Subcutaneous abdominal adipose tissue (tissue), 5 donors: ENCODE measurements around the gene CCDC187.
"Not testable (repeated sequence)": the region's sequence is repeated elsewhere in the genome, so short reads cannot be mapped to it uniquely, and the experiment has no call there.

ENCODE experiments used
- H3K27ac ChIP-seq: one replicate; pipeline ENCODE4 v1.7.0; 2013; ENCODE audit warnings: low read depth, mild to moderate bottlenecking, inconsistent platforms, low read length, moderate library complexity
- H3K27me3 ChIP-seq, 5 donors: one replicate each; pipeline ENCODE4 v1.7.0; 2013; ENCODE audit warnings: low read length in 5 of 5, inconsistent platforms in 1 of 5; ENCODE audit not compliant: control insufficient read depth in 5 of 5, insufficient read depth in 4 of 5
- H3K36me3 ChIP-seq, 5 donors: one replicate each; pipeline ENCODE4 v1.7.0; 2013; ENCODE audit warnings: low read length in 5 of 5; ENCODE audit not compliant: control insufficient read depth in 5 of 5, insufficient read depth in 5 of 5
- H3K4me1 ChIP-seq, 5 donors: one replicate each; pipeline ENCODE4 v1.7.0; 2013; ENCODE audit warnings: low read length in 5 of 5, mild to moderate bottlenecking in 3 of 5, moderate library complexity in 1 of 5; ENCODE audit not compliant: control insufficient read depth in 5 of 5, insufficient read depth in 5 of 5
- H3K4me3 ChIP-seq, 5 donors: one replicate each; pipeline ENCODE4 v1.7.0; 2013; ENCODE audit warnings: low read length in 5 of 5, low read depth in 1 of 5
- H3K9ac ChIP-seq, 5 donors: one replicate each; pipeline ENCODE4 v1.7.0; 2013; ENCODE audit warnings: low read length in 5 of 5, mild to moderate bottlenecking in 4 of 5, moderate library complexity in 3 of 5
- H3K9me3 ChIP-seq, 5 donors: one replicate each; pipeline ENCODE4 v1.7.0; 2013; ENCODE audit warnings: low read length in 5 of 5; ENCODE audit not compliant: control insufficient read depth in 5 of 5
- donor health status: healthy.
- donor health status: healthy.
- donor health status: healthy.
- donor health status: healthy.
- donor health status: healthy.

Gene CCDC187

DNA sequence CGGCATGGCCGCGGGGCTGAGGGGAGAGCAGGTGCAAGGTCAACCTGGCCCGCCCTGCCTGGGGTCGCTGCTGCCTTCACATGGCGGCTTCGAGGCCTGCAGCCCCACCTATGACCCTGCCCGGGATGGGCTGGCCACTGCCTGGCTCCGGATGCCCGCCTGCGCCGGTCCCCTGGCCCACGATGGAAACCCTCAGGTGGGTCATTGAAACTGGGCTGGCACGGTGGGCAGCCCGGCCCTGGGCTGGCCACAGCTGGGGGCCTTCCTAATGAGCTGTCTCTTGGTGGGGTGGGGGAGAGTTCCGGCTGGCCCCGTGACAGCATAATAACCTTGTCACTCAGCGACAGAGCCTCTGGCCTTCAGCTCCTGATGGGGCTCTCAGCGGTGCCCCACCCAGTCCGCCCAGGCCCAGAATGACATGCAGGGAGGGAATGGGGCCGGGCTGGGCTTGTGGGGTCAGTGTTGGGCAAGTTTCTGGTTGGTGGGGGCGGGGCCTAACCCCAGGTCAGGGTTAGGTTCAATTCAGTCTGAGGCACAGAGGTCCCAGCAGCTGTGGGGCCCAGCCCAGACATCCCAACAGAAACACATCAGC lies at the start of gene CCDC187:
Gene CCDC187 (minus strand): TSS at position 270 of the 592 bp plus-strand sequence. CDS start 264 bp downstream, at position 6.
- no peaks in the 10 kb centered on the region for H3K36me3 ChIP-seq
- H3K9ac ChIP-seq, result no peak within 1 kb of the TSS
- no peak within 1 kb of the TSS for H3K27ac ChIP-seq
- H3K4me1 ChIP-seq, result no peaks in the 10 kb centered on the region
- H3K27me3 ChIP-seq, result peaks cover 0 to 48% (median 32%) of the 10 kb centered on the region in 5 donors
- H3K4me3 ChIP-seq, result no peak within 1 kb of the TSS
- H3K9me3 ChIP-seq, result no peaks in the 10 kb centered on the region

DNA sequence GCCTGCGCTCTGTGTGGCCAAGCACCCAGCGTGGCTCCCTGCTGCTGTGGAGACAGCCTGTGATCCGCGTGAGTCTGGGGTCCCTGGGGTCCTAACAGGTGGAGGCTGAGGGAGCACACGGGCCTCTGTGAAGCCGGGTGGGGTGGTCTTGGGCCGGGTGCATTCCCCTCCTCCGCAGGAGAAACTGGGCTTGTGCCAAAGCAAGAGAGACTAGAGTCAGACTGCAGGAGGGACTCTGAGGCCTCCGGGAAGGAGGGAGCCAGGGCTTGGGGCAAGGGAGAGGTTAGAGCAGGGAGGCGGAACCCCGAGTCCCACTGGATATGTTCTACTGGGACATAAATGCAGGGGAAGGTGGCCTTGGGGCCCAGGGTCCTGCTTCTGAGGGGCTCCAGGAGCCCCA lies 49.2 kb upstream of the CCDC187 start:
- peaks cover 0 to 12% (median 4%) of the 10 kb centered on the region in 5 donors for H3K4me1 ChIP-seq
- no peak overlapping the region for H3K27ac ChIP-seq
- H3K4me3 ChIP-seq, result no peak overlapping the region
- peaks cover 0 to 28% (median 18%) of the 10 kb centered on the region in 5 donors for H3K36me3 ChIP-seq
- no peaks in the 10 kb centered on the region for H3K9me3 ChIP-seq
- H3K27me3 ChIP-seq, result no peaks in the 10 kb centered on the region
- no peak overlapping the region for H3K9ac ChIP-seq

DNA sequence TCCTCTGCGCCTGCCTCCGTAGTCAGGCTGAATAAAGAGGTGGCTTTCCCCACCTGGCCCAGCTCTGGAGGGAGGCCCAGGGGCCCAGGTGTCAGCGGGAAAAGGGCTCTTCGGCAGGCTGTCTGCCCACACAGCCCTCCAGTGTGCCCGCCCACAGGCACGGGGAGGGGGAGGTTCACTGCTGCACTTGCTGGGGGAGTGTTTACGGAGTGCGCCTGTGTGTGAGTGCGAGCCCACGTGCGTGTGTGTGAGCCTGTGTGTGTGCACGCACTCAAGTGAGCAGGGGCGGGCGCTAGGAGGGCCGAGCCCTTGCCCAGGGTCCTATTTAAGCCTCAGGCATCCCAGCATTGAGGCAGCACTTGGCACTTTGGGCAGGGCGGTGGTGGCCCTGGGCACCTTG lies 48.8 kb upstream of the CCDC187 start:
- Histone ChIP-seq H3K4me3 (no peak overlapping the region), H3K4me1 (peaks cover 0 to 12% (median 4%) of the 10 kb centered on the region in 5 donors), H3K9me3 (no peaks in the 10 kb centered on the region), H3K27ac (no peak overlapping the region), H3K9ac (no peak overlapping the region), H3K36me3 (peaks cover 0 to 25% (median 14%) of the 10 kb centered on the region in 5 donors), H3K27me3 (no peaks in the 10 kb centered on the region)

DNA sequence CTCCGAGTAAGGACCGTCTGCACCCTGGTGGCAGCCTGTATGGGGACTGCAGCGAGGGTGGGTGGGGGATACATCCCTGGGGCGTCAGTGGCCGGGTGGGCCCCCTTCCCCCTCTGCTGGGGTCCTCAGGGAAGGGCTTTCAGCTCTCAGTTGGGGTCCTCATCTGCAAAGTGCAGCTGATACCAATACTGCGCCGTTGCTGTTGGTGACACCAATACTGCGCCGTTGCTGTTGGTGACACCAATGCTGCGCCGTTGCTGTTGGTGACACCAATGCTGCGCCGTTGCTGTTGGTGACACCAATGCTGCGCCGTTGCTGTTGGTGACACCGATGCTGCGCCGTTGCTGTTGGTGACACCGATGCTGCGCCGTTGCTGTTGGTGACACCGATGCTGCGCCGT lies 48.0 kb upstream of the CCDC187 start:
- H3K9me3 ChIP-seq, H3K4me3 ChIP-seq, H3K27ac ChIP-seq, H3K27me3 ChIP-seq, H3K9ac ChIP-seq: not testable (repeated sequence)
- peaks cover 0 to 18% (median 7%) of the 10 kb centered on the region in 5 donors for H3K36me3 ChIP-seq
- peaks cover 0 to 12% (median 4%) of the 10 kb centered on the region in 5 donors for H3K4me1 ChIP-seq

DNA sequence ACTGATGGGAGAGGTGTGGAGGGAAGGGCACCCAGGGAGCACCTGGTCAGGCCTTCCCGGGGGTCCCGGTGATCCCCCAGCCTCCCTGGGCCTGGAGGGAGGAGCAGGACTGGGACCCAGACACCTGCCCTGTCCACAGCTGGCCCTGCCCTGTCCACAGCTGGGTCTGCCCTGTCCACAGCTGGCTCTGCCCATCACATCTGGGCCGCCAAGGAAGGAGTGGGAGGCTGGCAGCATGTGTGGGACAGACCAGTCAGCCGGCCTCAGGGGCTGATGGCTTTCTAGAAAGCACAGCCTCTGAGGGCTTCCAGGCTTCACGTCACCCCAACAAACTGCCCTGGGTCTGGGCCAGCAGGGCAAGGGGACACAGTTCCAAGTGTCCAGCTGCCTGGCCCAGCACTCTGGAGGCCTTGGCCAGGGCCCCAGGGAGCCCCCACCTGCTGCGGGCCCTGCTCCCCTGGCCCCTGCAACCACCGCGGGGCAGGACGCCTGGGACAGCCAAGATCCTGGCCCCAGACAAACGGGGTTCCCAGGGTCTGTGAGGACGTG lies 47.4 kb upstream of the CCDC187 start:
- no peak overlapping the region for H3K9ac ChIP-seq

DNA sequence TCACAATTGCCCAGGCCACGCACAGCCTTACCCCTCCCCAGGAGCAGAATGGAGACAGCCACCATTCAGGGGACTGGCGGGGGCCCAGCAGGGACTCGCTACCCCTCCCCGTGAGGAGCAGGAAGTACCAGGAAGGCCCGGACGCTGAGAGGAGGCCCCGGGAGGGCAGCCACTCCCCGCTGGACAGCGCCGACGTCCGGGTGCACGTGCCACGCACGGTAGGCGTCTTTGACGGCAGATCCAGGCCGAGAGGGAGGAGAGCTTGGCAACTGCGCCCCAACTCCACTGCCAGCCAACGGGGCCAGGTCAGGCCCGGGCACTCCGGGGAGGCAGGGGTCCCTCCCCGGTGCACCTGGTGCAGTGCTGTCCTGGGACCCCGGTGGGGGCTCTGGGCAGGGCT lies 45.7 kb upstream of the CCDC187 start:
- H3K9me3 ChIP-seq, result no peaks in the 10 kb centered on the region
- peaks cover 0 to 24% (median 20%) of the 10 kb centered on the region in 5 donors for H3K4me1 ChIP-seq
- H3K27me3 ChIP-seq, result no peaks in the 10 kb centered on the region
- H3K9ac ChIP-seq, result no peak overlapping the region
- H3K4me3 ChIP-seq, result no peak overlapping the region
- peaks cover 0 to 12% (median 7%) of the 10 kb centered on the region in 5 donors for H3K36me3 ChIP-seq
- no peak overlapping the region for H3K27ac ChIP-seq

More for the DNA sequence above, 47.4 kb upstream of the CCDC187 start:
- H3K4me3 ChIP-seq, result no peak overlapping the region
- peaks cover 0 to 14% (median 7%) of the 10 kb centered on the region in 5 donors for H3K4me1 ChIP-seq
- H3K27me3 ChIP-seq, result no peaks in the 10 kb centered on the region
- no peaks in the 10 kb centered on the region for H3K9me3 ChIP-seq
- no peak overlapping the region for H3K27ac ChIP-seq
- H3K36me3 ChIP-seq, result peaks cover 0 to 13% (median 7%) of the 10 kb centered on the region in 5 donors

DNA sequence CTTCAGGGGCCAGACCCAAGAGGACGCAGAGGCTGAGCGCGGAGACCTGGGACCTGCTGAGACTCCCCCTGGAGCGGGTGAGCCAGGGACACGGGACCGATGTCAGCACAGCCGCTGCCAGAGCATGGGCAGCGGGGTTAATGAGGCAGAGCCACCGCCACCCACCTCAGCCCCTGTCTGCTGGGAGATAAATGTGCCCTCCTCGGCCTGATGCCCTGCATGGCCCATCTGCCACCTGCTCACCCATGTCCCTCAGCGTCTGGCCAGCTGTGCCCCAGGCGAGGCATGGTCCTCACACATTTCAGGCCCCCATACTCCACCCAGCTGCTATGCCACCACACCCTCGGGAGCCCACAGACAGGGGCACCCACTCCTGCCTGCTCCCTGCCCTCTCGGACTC lies 44.8 kb upstream of the CCDC187 start:
- Histone ChIP-seq H3K27ac (no peak overlapping the region), H3K36me3 (peaks cover 0 to 12% (median 7%) of the 10 kb centered on the region in 5 donors), H3K27me3 (no peaks in the 10 kb centered on the region), H3K4me1 (peaks cover 0 to 22% (median 18%) of the 10 kb centered on the region in 5 donors), H3K9ac (no peak overlapping the region), H3K9me3 (no peaks in the 10 kb centered on the region), H3K4me3 (no peak overlapping the region)

DNA sequence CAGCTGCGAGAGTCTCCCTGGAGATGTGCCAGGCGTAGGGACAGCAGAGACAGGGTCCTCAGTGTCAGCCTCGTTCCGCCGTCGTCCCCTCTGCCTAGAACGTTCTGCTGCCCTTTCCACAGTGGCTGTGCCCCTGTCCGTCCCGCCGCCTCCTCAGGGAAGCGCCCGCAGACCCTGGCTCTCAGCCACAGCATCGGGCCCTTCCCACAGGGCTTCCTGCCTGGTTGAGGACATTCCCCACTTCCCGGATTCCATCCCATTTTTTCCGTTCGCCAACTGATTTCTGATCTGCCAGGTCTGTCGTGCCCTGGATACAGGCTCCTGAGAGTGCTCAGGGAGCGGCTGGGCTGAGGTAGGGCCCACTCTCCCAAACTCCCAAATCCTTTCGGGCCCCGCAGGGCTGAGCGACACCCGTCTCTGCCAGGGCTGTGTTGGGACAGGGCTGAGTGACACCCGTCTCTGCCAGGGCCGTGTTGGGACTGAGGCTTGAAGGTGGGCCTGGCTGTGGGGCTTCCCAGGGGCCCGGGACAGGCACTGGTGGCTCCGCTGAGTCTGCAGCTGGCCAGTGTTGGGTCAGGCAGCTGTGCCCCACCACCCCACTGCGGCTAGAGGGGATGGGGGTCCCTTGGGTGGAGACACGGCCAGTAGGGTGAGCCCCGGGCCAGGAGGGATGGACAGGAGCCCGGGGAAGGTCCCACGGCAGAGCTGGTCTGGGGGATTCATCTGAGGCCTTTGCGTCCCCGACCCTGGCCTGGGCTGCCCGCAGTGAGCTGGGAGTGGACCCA lies 43.8 kb upstream of the CCDC187 start:
- peaks cover 0 to 12% (median 7%) of the 10 kb centered on the region in 5 donors for H3K36me3 ChIP-seq
- peak overlapping the region in 1 of 5 donors; percentile 17 for H3K9ac ChIP-seq
- no peak overlapping the region for H3K27ac ChIP-seq

DNA sequence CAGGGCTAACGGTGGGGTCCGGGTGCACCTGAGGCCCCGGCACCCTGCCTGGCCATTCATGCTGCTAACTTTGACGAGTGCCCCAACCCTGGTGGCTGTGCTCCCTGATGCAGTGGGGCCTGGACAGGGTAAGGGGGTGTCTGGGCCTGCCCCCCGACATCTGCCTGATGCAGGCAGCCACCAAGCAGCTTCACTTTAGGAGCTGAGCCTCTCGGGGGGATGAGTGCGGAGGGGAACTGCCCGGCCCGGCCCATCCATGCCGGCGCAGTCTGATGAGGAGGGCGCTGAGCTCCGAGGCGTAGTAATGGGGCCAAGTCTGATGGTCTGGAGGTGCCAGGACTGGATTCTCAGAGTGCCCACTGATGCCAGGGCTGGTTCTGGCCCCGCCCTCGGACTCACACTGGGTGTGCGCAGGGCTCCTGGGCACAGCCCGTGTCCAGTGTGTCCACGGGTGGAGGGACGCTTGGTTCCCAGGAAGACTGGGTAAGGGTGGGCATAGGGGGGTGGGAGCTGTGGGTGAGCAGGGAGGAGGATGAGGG lies 43.1 kb upstream of the CCDC187 start:
- Histone ChIP-seq H3K4me3 (no peak overlapping the region), H3K4me1 (peaks cover 0 to 35% (median 29%) of the 10 kb centered on the region in 5 donors), H3K36me3 (peaks cover 0 to 12% (median 7%) of the 10 kb centered on the region in 5 donors), H3K9me3 (no peaks in the 10 kb centered on the region), H3K27me3 (peaks cover 0 to 2% (median 0%) of the 10 kb centered on the region in 5 donors), H3K9ac (peak overlapping the region in 2 of 5 donors; percentile 8 to 48), H3K27ac (no peak overlapping the region)

More for the DNA sequence above, 43.8 kb upstream of the CCDC187 start:
- H3K4me3 ChIP-seq, result no peak overlapping the region
- no peaks in the 10 kb centered on the region for H3K9me3 ChIP-seq
- H3K4me1 ChIP-seq, result peaks cover 0 to 29% (median 23%) of the 10 kb centered on the region in 5 donors
- H3K27me3 ChIP-seq, result no peaks in the 10 kb centered on the region
